Choroid plexus epithelial cell (primary cell): Measurements from ENCODE around the gene MYOT.

ENCODE experiments used
- DNase-seq: peaks from one replicate; pipeline ENCODE4 v3.0.0-alpha.2; 2010; ENCODE audit warnings: low read depth
- H3K4me3 ChIP-seq: 2 replicates; pipeline ENCODE4 v1.5.1; 2011; ENCODE audit warnings: low read depth, mild to moderate bottlenecking, control low read depth, low read length, moderate library complexity
- CTCF ChIP-seq: conservative IDR thresholded peaks from 2 replicates; pipeline ENCODE4 v1.5.1; 2011; ENCODE audit warnings: low read depth, mild to moderate bottlenecking, control low read depth, inconsistent platforms, low read length, moderate library complexity

MYOT gene

GRCh38 chr5:137870647-137871339 is 3.1 kb downstream of the MYOT start:
- TF ChIP-seq CTCF: no peak
- H3K4me3 ChIP-seq: no peak overlapping the region
- no peak for DNase-seq

GRCh38 chr5:137871571-137871970 is 3.9 kb downstream of the MYOT start:
- no peak for TF ChIP-seq CTCF
- no peak overlapping the region for H3K4me3 ChIP-seq
- no peak for DNase-seq

- DNase-seq: no peak
- no peak for TF ChIP-seq CTCF
- no peak overlapping the region for H3K4me3 ChIP-seq
These were observed 4.8 kb downstream of the MYOT start for GRCh38 chr5:137872466-137872865.

- no peak for TF ChIP-seq CTCF
- H3K4me3 ChIP-seq: no peak overlapping the region
- no peak for DNase-seq
These were observed 8.4 kb downstream of the MYOT start for GRCh38 chr5:137876101-137876500.

GRCh38 chr5:137880313-137880712 is 12.7 kb downstream of the MYOT start:
- TF ChIP-seq CTCF: no peak
- H3K4me3 ChIP-seq: no peak overlapping the region

GRCh38 chr5:137887831-137888230 is 20.2 kb downstream of the MYOT start:
- H3K4me3 ChIP-seq: no peak overlapping the region
- no peak for DNase-seq
- TF ChIP-seq CTCF: no peak

More at GRCh38 chr5:137880313-137880712, 12.7 kb downstream of the MYOT start:
- no peak for DNase-seq

GRCh38 chr5:137888466-137888862 is 20.8 kb downstream of the MYOT start:
- peak overlapping the region; percentile 70 for H3K4me3 ChIP-seq
- DNase-seq: no peak
- TF ChIP-seq CTCF: no peak
